Measurements from ENCODE around the gene STK25. TPM values are rescaled to one million over a fixed set of nuclear protein-coding genes. Genes with fewer than 3 reads are reported as not detected.

Gene STK25
- polyA plus RNA-seq, 3 donors: 62.7 to 215 (median 69.5) TPM

GRCh38 chr2:241540771-241541561 lies 32.6 kb upstream of the STK25 start:
- H3K9ac ChIP-seq (ENCODE audit: insufficient read depth, low read length, poor library complexity, severe bottlenecking): peak overlapping the region; percentile 8
- WGBS (ENCODE audit: insufficient coverage): 9% methylated on average over 53 of the region's 68 CpGs
- no peaks in the 10 kb centered on the region for H3K79me2 ChIP-seq (ENCODE audit: insufficient read depth, low read length)
- H3K4me1 Mint-ChIP-seq: peaks cover 5% of the 10 kb centered on the region
- peak overlapping the region; percentile 73 to 95 for H3K4me3 Mint-ChIP-seq
- peaks cover 6 to 12% of the 10 kb centered on the region in 2 donors for H3K4me1 ChIP-seq (ENCODE audit: control insufficient read depth in 1 of 2, insufficient read depth in 2 of 2, low read length in 2 of 2)
- H2AFZ ChIP-seq (ENCODE audit: insufficient read depth, low read depth, low read length, poor library complexity, severe bottlenecking): peak overlapping the region; percentile 72
- H3K4me3 ChIP-seq (replicated peaks in 1 of 3; ENCODE audit: low read depth in 2 of 3, low read length in 3 of 3): peak overlapping the region in 2 of 3 experiments; percentile 9 to 69
- peaks cover 3 to 45% of the 10 kb centered on the region in 2 donors for H3K27me3 ChIP-seq (ENCODE audit: control insufficient read depth in 2 of 2, insufficient read depth in 2 of 2, low read length in 2 of 2)
- peaks cover 2% of the 10 kb centered on the region in 2 donors for H3K36me3 Mint-ChIP-seq
- TF ChIP-seq CTCF (IDR thresholded peaks at IDR 0.05): no peak
- H3K27ac Mint-ChIP-seq: no peak overlapping the region
- H4K20me1 ChIP-seq (ENCODE audit: insufficient read depth, low read length): no peaks in the 10 kb centered on the region
- H3K9me3 Mint-ChIP-seq: peaks cover 0 to 11% (median 5%) of the 10 kb centered on the region in 7 donors
- DNase-seq: peak; percentile 0 to 33 (median 3)
- H3K27me3 Mint-ChIP-seq (ENCODE audit: low read depth in 3 of 3): peaks cover 40 to 56% (median 42%) of the 10 kb centered on the region in 3 donors
- H3K27ac ChIP-seq (ENCODE audit: low read depth in 1 of 2, low read length in 2 of 2): no peak overlapping the region
- peak overlapping the region; percentile 72 for H3K4me2 ChIP-seq (replicated peaks; ENCODE audit: extremely low read depth, low read length, poor library complexity, severe bottlenecking)
- intact Hi-C loops (cut with micrococcal nuclease): no loop called here
- H3K36me3 ChIP-seq (replicated peaks in 1 of 2; ENCODE audit: control insufficient read depth in 1 of 2, insufficient read depth in 2 of 2, low read length in 2 of 2): no peaks in the 10 kb centered on the region
- peaks cover 0 to 7% of the 10 kb centered on the region in 2 donors for H3K9me3 ChIP-seq (replicated peaks in 1 of 2; ENCODE audit: control insufficient read depth in 1 of 2, insufficient read depth in 1 of 2, low read length in 2 of 2)

- intact Hi-C loops (cut with micrococcal nuclease): no loop called here
Observed at GRCh38 chr2:241540401-241540770, 32.0 kb upstream of the STK25 start.

More at GRCh38 chr2:241540401-241540770, 32.0 kb upstream of the STK25 start:
- 82% methylated on average over 9 of the region's 10 CpGs for WGBS (ENCODE audit: insufficient coverage)
- Histone ChIP-seq H3K9ac (ENCODE audit: insufficient read depth, low read length, poor library complexity, severe bottlenecking) (peak overlapping the region; percentile 8), H3K9me3 (replicated peaks in 1 of 2; ENCODE audit: control insufficient read depth in 1 of 2, insufficient read depth in 1 of 2, low read length in 2 of 2) (peaks cover 0 to 7% of the 10 kb centered on the region in 2 donors), H3K36me3 (replicated peaks in 1 of 2; ENCODE audit: control insufficient read depth in 1 of 2, insufficient read depth in 2 of 2, low read length in 2 of 2) (no peaks in the 10 kb centered on the region), H3K27me3 (ENCODE audit: control insufficient read depth in 2 of 2, insufficient read depth in 2 of 2, low read length in 2 of 2) (peaks cover 3 to 41% of the 10 kb centered on the region in 2 donors), H3K79me2 (ENCODE audit: insufficient read depth, low read length) (no peaks in the 10 kb centered on the region), H3K4me2 (replicated peaks; ENCODE audit: extremely low read depth, low read length, poor library complexity, severe bottlenecking) (peak overlapping the region; percentile 72), H2AFZ (ENCODE audit: insufficient read depth, low read depth, low read length, poor library complexity, severe bottlenecking) (peak overlapping the region; percentile 72), H4K20me1 (ENCODE audit: insufficient read depth, low read length) (no peaks in the 10 kb centered on the region), H3K4me1 (ENCODE audit: control insufficient read depth in 1 of 2, insufficient read depth in 2 of 2, low read length in 2 of 2) (peaks cover 6 to 12% of the 10 kb centered on the region in 2 donors), H3K4me3 (replicated peaks in 1 of 3; ENCODE audit: low read depth in 2 of 3, low read length in 3 of 3) (peak overlapping the region in 1 of 3 experiments; percentile 69), H3K27ac (ENCODE audit: low read depth in 1 of 2, low read length in 2 of 2) (no peak overlapping the region)
- DNase-seq: no peak
- Mint-ChIP-seq H3K4me3 (peak overlapping the region; percentile 73 to 95), H3K36me3 (peaks cover 2% of the 10 kb centered on the region in 2 donors), H3K4me1 (peaks cover 5% of the 10 kb centered on the region), H3K27me3 (ENCODE audit: low read depth in 3 of 3) (peaks cover 40 to 56% (median 44%) of the 10 kb centered on the region in 3 donors), H3K27ac (no peak overlapping the region), H3K9me3 (peaks cover 0 to 11% (median 5%) of the 10 kb centered on the region in 7 donors)
- no peak for TF ChIP-seq CTCF (IDR thresholded peaks at IDR 0.05)

Data from CD14-positive monocyte (primary cell).